Activated T-helper 1 cell treated with anti-CD3 and anti-CD28 coated beads, Interleukin-12 subunit alpha, Interleukin-12 subunit beta, Interleukin-2, Interleukin-4 antibody, amounts not matched to agents 30 ng/mL and 10 ng/mL and 1 ng/mL, durations not matched to agents 14 hours and 24 hours and 36 hours (primary cell): ENCODE measurements around the gene KIRREL3. TPM values are rescaled to one million over a fixed set of nuclear protein-coding genes. Genes with fewer than 3 reads are reported as not detected.

Source experiments
- DNase-seq: peaks from one replicate; pipeline ENCODE4 v3.0.0; 2021; ENCODE audit warnings: low spot score
- H3K27ac Mint-ChIP-seq: one replicate; pipeline ENCODE4 v1.8.0; 2021; ENCODE audit warnings: mild to moderate bottlenecking, mixed read lengths
- H3K27me3 Mint-ChIP-seq: one replicate; pipeline ENCODE4 v1.8.0; 2022; ENCODE audit warnings: mild to moderate bottlenecking, moderate library complexity, mixed read lengths; ENCODE audit not compliant: insufficient read depth
- H3K36me3 Mint-ChIP-seq: one replicate; pipeline ENCODE4 v1.8.0; 2021; ENCODE audit warnings: low read depth, mixed read lengths
- H3K4me1 Mint-ChIP-seq: one replicate; pipeline ENCODE4 v1.8.0; 2021; ENCODE audit warnings: low read depth, mixed read lengths
- H3K4me3 Mint-ChIP-seq: one replicate; pipeline ENCODE4 v1.8.0; 2021; ENCODE audit warnings: mild to moderate bottlenecking, moderate library complexity, mixed read lengths
- H3K9me3 Mint-ChIP-seq: one replicate; pipeline ENCODE4 v1.8.0; 2021; ENCODE audit warnings: mixed read lengths
- intact Hi-C: fragments of 100-400 bp; cut with micrococcal nuclease; formaldehyde crosslinking; loops from one replicate; pipeline ENCODE4 v1.15.1; 2024
- total RNA-seq: library from RNA; stranded (reverse); gene quantifications from 2 replicates; pipeline ENCODE4 v1.2.3, GENCODE V29; 2022

Gene KIRREL3
- total RNA-seq, 1 donor from 2014 or later = not detected

DNA sequence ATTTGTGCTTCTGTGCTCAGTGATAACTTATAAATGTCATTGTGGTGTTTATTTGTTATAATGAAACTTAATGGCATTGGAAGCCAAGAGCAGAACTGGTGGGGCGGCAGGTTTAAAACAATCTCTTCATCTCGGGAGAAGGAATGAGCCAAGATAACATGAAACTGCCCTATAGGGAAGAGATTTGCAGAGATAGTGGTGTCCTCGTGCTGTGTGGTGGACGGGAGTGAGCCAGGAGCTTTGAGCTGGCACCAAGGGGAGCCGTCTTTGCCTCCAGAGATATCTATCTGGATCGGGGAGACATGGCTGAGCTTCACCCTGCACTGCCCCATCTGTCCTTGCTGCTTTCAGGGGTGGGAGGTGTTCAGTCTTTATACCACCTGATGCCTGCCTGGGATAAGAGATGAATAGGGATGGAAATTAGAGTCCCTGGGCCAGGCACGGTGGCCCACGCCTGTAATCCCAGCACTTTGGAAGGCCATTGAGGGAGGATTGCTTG, 455.5 kb downstream of the KIRREL3 start:
- no peak for DNase-seq
- intact Hi-C loops = no loop called here
- no peaks in the 10 kb centered on the region for H3K36me3 Mint-ChIP-seq

GRCh38 chr11:126544108-126545056, 456.2 kb downstream of the KIRREL3 start:
- no peaks in the 10 kb centered on the region for H3K36me3 Mint-ChIP-seq
- H3K27me3 Mint-ChIP-seq = peaks cover 10% of the 10 kb centered on the region
- no peak overlapping the region for H3K27ac Mint-ChIP-seq
- H3K9me3 Mint-ChIP-seq = no peaks in the 10 kb centered on the region
- H3K4me1 Mint-ChIP-seq = no peaks in the 10 kb centered on the region
- H3K4me3 Mint-ChIP-seq = no peak overlapping the region
- intact Hi-C loops = no loop called here
- DNase-seq = no peak

More for the DNA sequence above, 455.5 kb downstream of the KIRREL3 start:
- Mint-ChIP-seq H3K27me3 (peaks cover 10% of the 10 kb centered on the region), H3K27ac (no peak overlapping the region), H3K4me3 (no peak overlapping the region), H3K9me3 (no peaks in the 10 kb centered on the region), H3K4me1 (no peaks in the 10 kb centered on the region)

DNA sequence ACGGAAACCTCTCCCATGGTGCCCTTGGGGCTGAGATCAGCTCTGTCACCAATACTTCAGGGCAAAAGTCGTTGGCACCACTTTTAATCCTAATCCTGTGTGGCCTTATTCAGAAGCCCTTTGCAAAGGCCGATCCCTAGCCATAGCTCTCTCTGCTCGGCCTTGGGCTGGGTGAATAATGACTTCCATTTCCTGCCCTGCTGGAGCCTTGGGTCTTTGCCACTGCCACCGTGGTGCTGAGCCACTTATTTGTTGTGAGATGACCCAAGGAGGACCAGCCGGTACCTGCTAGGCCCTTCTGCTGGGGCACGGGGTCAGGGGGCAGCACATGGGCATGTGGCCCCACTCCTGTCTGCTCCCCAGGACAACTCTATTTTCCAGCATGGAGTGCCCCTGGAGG, 456.9 kb downstream of the KIRREL3 start:
- no peak for DNase-seq
- intact Hi-C loops = no loop called here
- H3K27me3 Mint-ChIP-seq = peaks cover 10% of the 10 kb centered on the region
- no peaks in the 10 kb centered on the region for H3K4me1 Mint-ChIP-seq
- H3K9me3 Mint-ChIP-seq = no peaks in the 10 kb centered on the region
- no peak overlapping the region for H3K27ac Mint-ChIP-seq
- H3K36me3 Mint-ChIP-seq = no peaks in the 10 kb centered on the region
- no peak overlapping the region for H3K4me3 Mint-ChIP-seq

- H3K27ac Mint-ChIP-seq = no peak overlapping the region
- H3K36me3 Mint-ChIP-seq = no peaks in the 10 kb centered on the region
- H3K27me3 Mint-ChIP-seq = peaks cover 10% of the 10 kb centered on the region
- no peak for DNase-seq
- intact Hi-C loops = no loop called here
- H3K4me1 Mint-ChIP-seq = no peaks in the 10 kb centered on the region
- H3K4me3 Mint-ChIP-seq = no peak overlapping the region
- no peaks in the 10 kb centered on the region for H3K9me3 Mint-ChIP-seq
Observed at GRCh38 chr11:126542334-126543015, 458.1 kb downstream of the KIRREL3 start.

GRCh38 chr11:126538071-126538470, 462.5 kb downstream of the KIRREL3 start:
- Mint-ChIP-seq H3K9me3 (no peaks in the 10 kb centered on the region), H3K27ac (no peak overlapping the region), H3K4me3 (no peak overlapping the region), H3K4me1 (no peaks in the 10 kb centered on the region), H3K27me3 (peaks cover under 1% of the 10 kb centered on the region), H3K36me3 (no peaks in the 10 kb centered on the region)
- intact Hi-C loops = no loop called here
- no peak for DNase-seq

DNA sequence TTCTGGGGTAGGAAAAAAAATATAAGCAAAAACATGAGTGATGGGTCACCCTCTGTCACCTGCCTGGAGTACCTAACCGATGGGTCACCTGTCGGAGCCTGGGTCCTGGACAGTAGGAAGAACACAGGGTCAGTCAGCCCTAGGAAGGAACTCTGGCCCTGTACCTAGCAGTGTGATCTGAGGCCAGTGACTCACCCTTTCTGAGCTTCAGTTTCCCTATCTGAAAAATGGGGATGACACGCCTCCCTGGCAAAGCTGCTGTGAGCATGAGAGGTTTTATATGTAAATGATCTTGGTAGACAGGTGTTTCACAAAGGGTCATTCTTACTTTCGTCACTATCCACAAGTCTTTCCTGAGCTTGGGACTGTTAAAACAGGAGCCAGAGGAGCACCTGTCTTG, 463.1 kb downstream of the KIRREL3 start:
- Mint-ChIP-seq H3K36me3 (no peaks in the 10 kb centered on the region), H3K9me3 (no peaks in the 10 kb centered on the region), H3K27me3 (no peaks in the 10 kb centered on the region), H3K4me1 (no peaks in the 10 kb centered on the region), H3K27ac (no peak overlapping the region), H3K4me3 (no peak overlapping the region)
- DNase-seq = no peak
- intact Hi-C loops = no loop called here

GRCh38 chr11:126534141-126534805, 466.3 kb downstream of the KIRREL3 start:
- intact Hi-C loops = no loop called here
- Mint-ChIP-seq H3K36me3 (no peaks in the 10 kb centered on the region), H3K4me3 (no peak overlapping the region), H3K27me3 (no peaks in the 10 kb centered on the region), H3K4me1 (no peaks in the 10 kb centered on the region), H3K27ac (no peak overlapping the region), H3K9me3 (no peaks in the 10 kb centered on the region)
- DNase-seq = no peak

DNA sequence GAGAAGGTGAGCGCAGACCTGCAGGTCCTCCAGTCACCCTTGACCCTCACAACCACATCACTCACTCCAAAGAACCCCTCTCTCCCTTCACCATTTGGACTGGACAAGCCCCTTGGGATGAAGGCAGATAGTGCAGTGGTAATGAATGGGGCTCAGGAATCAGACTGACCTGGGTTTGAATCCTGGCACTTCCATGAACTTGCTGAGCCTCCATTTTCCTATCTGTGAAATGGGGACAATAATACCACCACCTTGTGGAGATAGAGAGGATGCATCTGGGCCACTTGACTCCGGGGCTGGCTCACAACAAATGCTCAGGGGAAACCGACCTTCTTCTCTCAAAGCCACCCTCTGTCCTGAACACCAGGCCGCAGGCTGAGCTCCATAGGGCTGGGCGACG, 467.0 kb downstream of the KIRREL3 start:
- H3K4me3 Mint-ChIP-seq = no peak overlapping the region
- no peak for DNase-seq

GRCh38 chr11:126530416-126530815, 470.2 kb downstream of the KIRREL3 start:
- H3K4me3 Mint-ChIP-seq = no peak overlapping the region

More for the DNA sequence above, 467.0 kb downstream of the KIRREL3 start:
- Mint-ChIP-seq H3K36me3 (no peaks in the 10 kb centered on the region), H3K9me3 (no peaks in the 10 kb centered on the region), H3K4me1 (no peaks in the 10 kb centered on the region), H3K27me3 (no peaks in the 10 kb centered on the region), H3K27ac (no peak overlapping the region)
- intact Hi-C loops = no loop called here

GRCh38 chr11:126529037-126529436, 471.5 kb downstream of the KIRREL3 start:
- intact Hi-C loops = no loop called here
- no peak overlapping the region for H3K4me3 Mint-ChIP-seq
- H3K27ac Mint-ChIP-seq = no peak overlapping the region
- DNase-seq = no peak
- H3K36me3 Mint-ChIP-seq = no peaks in the 10 kb centered on the region
- H3K4me1 Mint-ChIP-seq = no peaks in the 10 kb centered on the region
- H3K9me3 Mint-ChIP-seq = no peaks in the 10 kb centered on the region
- H3K27me3 Mint-ChIP-seq = no peaks in the 10 kb centered on the region

More at GRCh38 chr11:126530416-126530815, 470.2 kb downstream of the KIRREL3 start:
- Mint-ChIP-seq H3K36me3 (no peaks in the 10 kb centered on the region), H3K27me3 (no peaks in the 10 kb centered on the region), H3K27ac (no peak overlapping the region), H3K9me3 (no peaks in the 10 kb centered on the region), H3K4me1 (no peaks in the 10 kb centered on the region)
- no peak for DNase-seq
- intact Hi-C loops = no loop called here

GRCh38 chr11:126528075-126528474, 472.5 kb downstream of the KIRREL3 start:
- H3K27me3 Mint-ChIP-seq = peaks cover 3% of the 10 kb centered on the region
- no peak for DNase-seq
- H3K4me1 Mint-ChIP-seq = no peaks in the 10 kb centered on the region
- H3K9me3 Mint-ChIP-seq = no peaks in the 10 kb centered on the region
- intact Hi-C loops = no loop called here
- no peak overlapping the region for H3K27ac Mint-ChIP-seq
- H3K4me3 Mint-ChIP-seq = no peak overlapping the region
- no peaks in the 10 kb centered on the region for H3K36me3 Mint-ChIP-seq

DNA sequence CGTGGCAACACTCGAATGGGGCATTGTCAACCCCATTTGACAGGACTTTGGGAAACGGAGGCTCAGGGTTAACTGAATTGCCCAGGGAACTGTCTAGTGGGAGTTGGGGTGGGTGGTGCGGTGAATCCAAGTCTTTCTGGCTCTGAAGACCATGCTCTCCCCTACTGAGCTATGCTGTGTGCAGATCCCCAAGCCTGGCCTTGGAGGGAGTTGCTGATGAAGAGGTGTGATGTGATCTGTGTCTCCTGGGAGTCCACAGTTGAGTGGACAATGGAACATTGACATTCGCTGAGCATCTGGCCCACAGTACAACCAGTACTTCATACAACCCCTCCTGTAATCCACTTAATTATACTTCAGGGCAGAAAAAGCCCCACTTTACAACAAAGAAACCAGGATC, 472.9 kb downstream of the KIRREL3 start:
- H3K4me1 Mint-ChIP-seq = no peaks in the 10 kb centered on the region
- H3K4me3 Mint-ChIP-seq = no peak overlapping the region
- intact Hi-C loops = no loop called here
- H3K27ac Mint-ChIP-seq = no peak overlapping the region
- H3K36me3 Mint-ChIP-seq = no peaks in the 10 kb centered on the region
- H3K9me3 Mint-ChIP-seq = no peaks in the 10 kb centered on the region
- DNase-seq = no peak
- peaks cover 3% of the 10 kb centered on the region for H3K27me3 Mint-ChIP-seq

DNA sequence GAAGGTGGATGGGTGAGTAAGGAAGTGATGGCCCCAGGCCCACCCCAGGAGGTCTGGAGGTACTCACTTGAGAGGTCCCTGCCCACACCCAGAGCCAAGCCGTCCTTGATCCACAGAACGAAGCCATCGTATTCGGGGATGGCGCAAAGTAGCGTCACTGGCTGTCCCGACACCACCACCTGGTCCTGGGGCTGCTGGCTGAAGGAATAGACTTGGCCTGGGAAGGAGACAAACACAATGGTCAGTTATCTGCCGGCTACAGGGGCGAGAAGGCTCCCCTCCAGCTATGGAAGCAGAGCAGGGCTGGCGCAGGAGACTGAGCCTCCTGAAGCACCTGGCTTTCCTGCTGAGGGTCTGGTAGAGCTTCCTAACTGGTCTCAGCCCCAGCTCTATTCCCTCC, 474.1 kb downstream of the KIRREL3 start:
- DNase-seq = no peak
- no peaks in the 10 kb centered on the region for H3K9me3 Mint-ChIP-seq
- H3K27ac Mint-ChIP-seq = no peak overlapping the region
- no peaks in the 10 kb centered on the region for H3K4me1 Mint-ChIP-seq
- no peaks in the 10 kb centered on the region for H3K36me3 Mint-ChIP-seq
- H3K4me3 Mint-ChIP-seq = no peak overlapping the region
- intact Hi-C loops = no loop called here
- H3K27me3 Mint-ChIP-seq = peaks cover 3% of the 10 kb centered on the region
